Measurements from ENCODE around the gene FGF18. TPM values are rescaled to one million over a fixed set of nuclear protein-coding genes. Genes with fewer than 3 reads are reported as not detected.

The FGF18 gene
- polyA plus RNA-seq, 1 donor from 2014 or later: 1.2 TPM

GRCh38 chr5:171462136-171462927, 42.9 kb downstream of the FGF18 start:
- no peak overlapping the region for H3K27ac ChIP-seq (ENCODE audit: low read length)
- no peak overlapping the region for H3K9ac ChIP-seq (ENCODE audit: low read length)
- no peaks in the 10 kb centered on the region for H3K9me2 ChIP-seq (ENCODE audit: insufficient read depth, low read length)
- no peaks in the 10 kb centered on the region for H3K9me3 ChIP-seq (ENCODE audit: low read length)
- no peaks in the 10 kb centered on the region for H3K27me3 ChIP-seq (ENCODE audit: insufficient read depth, low read depth, low read length)
- H3K79me2 ChIP-seq (replicated peaks; ENCODE audit: insufficient read depth, low read length): no peaks in the 10 kb centered on the region
- no peaks in the 10 kb centered on the region for H3F3A ChIP-seq (ENCODE audit: insufficient read depth, low read length, poor library complexity, severe bottlenecking)
- H2AFZ ChIP-seq (ENCODE audit: low read depth, low read length): no peak overlapping the region
- TF ChIP-seq SMC3 (conservative IDR thresholded peaks at IDR 0.05; ENCODE audit: poor library complexity) (no peak), EZH2 (IDR thresholded peaks at IDR 0.05; ENCODE audit: borderline replicate concordance, insufficient read depth, low read length, poor library complexity, severe bottlenecking) (no peak), TAF1 (IDR thresholded peaks at IDR 0.05; ENCODE audit: low read depth) (no peak), EP300 (conservative IDR thresholded peaks at IDR 0.05; ENCODE audit: poor library complexity, severe bottlenecking) (no peak), RAD21 (conservative IDR thresholded peaks at IDR 0.05) (no peak), POLR2AphosphoS5 (IDR thresholded peaks at IDR 0.05) (no peak), MXI1 (conservative IDR thresholded peaks at IDR 0.05; ENCODE audit: poor library complexity, severe bottlenecking) (no peak)
- TF ChIP-seq, protein P1, sequence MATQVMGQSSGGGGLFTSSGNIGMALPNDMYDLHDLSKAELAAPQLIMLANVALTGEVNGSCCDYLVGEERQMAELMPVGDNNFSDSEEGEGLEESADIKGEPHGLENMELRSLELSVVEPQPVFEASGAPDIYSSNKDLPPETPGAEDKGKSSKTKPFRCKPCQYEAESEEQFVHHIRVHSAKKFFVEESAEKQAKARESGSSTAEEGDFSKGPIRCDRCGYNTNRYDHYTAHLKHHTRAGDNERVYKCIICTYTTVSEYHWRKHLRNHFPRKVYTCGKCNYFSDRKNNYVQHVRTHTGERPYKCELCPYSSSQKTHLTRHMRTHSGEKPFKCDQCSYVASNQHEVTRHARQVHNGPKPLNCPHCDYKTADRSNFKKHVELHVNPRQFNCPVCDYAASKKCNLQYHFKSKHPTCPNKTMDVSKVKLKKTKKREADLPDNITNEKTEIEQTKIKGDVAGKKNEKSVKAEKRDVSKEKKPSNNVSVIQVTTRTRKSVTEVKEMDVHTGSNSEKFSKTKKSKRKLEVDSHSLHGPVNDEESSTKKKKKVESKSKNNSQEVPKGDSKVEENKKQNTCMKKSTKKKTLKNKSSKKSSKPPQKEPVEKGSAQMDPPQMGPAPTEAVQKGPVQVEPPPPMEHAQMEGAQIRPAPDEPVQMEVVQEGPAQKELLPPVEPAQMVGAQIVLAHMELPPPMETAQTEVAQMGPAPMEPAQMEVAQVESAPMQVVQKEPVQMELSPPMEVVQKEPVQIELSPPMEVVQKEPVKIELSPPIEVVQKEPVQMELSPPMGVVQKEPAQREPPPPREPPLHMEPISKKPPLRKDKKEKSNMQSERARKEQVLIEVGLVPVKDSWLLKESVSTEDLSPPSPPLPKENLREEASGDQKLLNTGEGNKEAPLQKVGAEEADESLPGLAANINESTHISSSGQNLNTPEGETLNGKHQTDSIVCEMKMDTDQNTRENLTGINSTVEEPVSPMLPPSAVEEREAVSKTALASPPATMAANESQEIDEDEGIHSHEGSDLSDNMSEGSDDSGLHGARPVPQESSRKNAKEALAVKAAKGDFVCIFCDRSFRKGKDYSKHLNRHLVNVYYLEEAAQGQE (IDR thresholded peaks at IDR 0.05; ENCODE audit: borderline replicate concordance): no peak
- TF ChIP-seq, protein P2, sequence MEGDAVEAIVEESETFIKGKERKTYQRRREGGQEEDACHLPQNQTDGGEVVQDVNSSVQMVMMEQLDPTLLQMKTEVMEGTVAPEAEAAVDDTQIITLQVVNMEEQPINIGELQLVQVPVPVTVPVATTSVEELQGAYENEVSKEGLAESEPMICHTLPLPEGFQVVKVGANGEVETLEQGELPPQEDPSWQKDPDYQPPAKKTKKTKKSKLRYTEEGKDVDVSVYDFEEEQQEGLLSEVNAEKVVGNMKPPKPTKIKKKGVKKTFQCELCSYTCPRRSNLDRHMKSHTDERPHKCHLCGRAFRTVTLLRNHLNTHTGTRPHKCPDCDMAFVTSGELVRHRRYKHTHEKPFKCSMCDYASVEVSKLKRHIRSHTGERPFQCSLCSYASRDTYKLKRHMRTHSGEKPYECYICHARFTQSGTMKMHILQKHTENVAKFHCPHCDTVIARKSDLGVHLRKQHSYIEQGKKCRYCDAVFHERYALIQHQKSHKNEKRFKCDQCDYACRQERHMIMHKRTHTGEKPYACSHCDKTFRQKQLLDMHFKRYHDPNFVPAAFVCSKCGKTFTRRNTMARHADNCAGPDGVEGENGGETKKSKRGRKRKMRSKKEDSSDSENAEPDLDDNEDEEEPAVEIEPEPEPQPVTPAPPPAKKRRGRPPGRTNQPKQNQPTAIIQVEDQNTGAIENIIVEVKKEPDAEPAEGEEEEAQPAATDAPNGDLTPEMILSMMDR (IDR thresholded peaks at IDR 0.05; ENCODE audit: poor library complexity, severe bottlenecking): no peak
- no peak overlapping the region for H3K4me2 ChIP-seq (ENCODE audit: low read length)
- no peaks in the 10 kb centered on the region for H4K20me1 ChIP-seq (ENCODE audit: insufficient read depth)
- no peak overlapping the region for H3K4me3 ChIP-seq (ENCODE audit: low read length)
- H3K36me3 ChIP-seq (ENCODE audit: insufficient read depth, low read length): no peaks in the 10 kb centered on the region

- no peak overlapping the region for H2AFZ ChIP-seq (ENCODE audit: low read depth, low read length)
Observed at GRCh38 chr5:171462928-171463861, 43.7 kb downstream of the FGF18 start.

More at GRCh38 chr5:171462928-171463861, 43.7 kb downstream of the FGF18 start:
- Histone ChIP-seq H3K9ac (ENCODE audit: low read length) (no peak overlapping the region), H3F3A (ENCODE audit: insufficient read depth, low read length, poor library complexity, severe bottlenecking) (no peaks in the 10 kb centered on the region), H3K9me2 (ENCODE audit: insufficient read depth, low read length) (no peaks in the 10 kb centered on the region), H3K79me2 (replicated peaks; ENCODE audit: insufficient read depth, low read length) (no peaks in the 10 kb centered on the region), H3K4me3 (ENCODE audit: low read length) (no peak overlapping the region), H3K36me3 (ENCODE audit: insufficient read depth, low read length) (no peaks in the 10 kb centered on the region), H3K9me3 (ENCODE audit: low read length) (no peaks in the 10 kb centered on the region), H3K27me3 (ENCODE audit: insufficient read depth, low read depth, low read length) (no peaks in the 10 kb centered on the region), H3K27ac (ENCODE audit: low read length) (no peak overlapping the region), H3K4me2 (ENCODE audit: low read length) (no peak overlapping the region), H4K20me1 (ENCODE audit: insufficient read depth) (no peaks in the 10 kb centered on the region)
- TF ChIP-seq, protein P1 (IDR thresholded peaks at IDR 0.05; ENCODE audit: borderline replicate concordance): no peak
- TF ChIP-seq TAF1 (IDR thresholded peaks at IDR 0.05; ENCODE audit: low read depth): no peak
- TF ChIP-seq MXI1 (conservative IDR thresholded peaks at IDR 0.05; ENCODE audit: poor library complexity, severe bottlenecking): no peak
- no peak for TF ChIP-seq EP300 (conservative IDR thresholded peaks at IDR 0.05; ENCODE audit: poor library complexity, severe bottlenecking)
- no peak for TF ChIP-seq EZH2 (IDR thresholded peaks at IDR 0.05; ENCODE audit: borderline replicate concordance, insufficient read depth, low read length, poor library complexity, severe bottlenecking)
- no peak for TF ChIP-seq SMC3 (conservative IDR thresholded peaks at IDR 0.05; ENCODE audit: poor library complexity)
- no peak for TF ChIP-seq RAD21 (conservative IDR thresholded peaks at IDR 0.05)
- TF ChIP-seq, protein P2 (IDR thresholded peaks at IDR 0.05; ENCODE audit: poor library complexity, severe bottlenecking): no peak
- no peak for TF ChIP-seq POLR2AphosphoS5 (IDR thresholded peaks at IDR 0.05)

Measured in neural cell (in vitro differentiated cells).